ENCODE measurements around the gene NTSR1. TPM values are rescaled to one million over a fixed set of nuclear protein-coding genes. Genes with fewer than 3 reads are reported as not detected.

The NTSR1 gene
- total and polyA plus RNA-seq, 2 donors: 0.09 to 0.14 TPM

DNA sequence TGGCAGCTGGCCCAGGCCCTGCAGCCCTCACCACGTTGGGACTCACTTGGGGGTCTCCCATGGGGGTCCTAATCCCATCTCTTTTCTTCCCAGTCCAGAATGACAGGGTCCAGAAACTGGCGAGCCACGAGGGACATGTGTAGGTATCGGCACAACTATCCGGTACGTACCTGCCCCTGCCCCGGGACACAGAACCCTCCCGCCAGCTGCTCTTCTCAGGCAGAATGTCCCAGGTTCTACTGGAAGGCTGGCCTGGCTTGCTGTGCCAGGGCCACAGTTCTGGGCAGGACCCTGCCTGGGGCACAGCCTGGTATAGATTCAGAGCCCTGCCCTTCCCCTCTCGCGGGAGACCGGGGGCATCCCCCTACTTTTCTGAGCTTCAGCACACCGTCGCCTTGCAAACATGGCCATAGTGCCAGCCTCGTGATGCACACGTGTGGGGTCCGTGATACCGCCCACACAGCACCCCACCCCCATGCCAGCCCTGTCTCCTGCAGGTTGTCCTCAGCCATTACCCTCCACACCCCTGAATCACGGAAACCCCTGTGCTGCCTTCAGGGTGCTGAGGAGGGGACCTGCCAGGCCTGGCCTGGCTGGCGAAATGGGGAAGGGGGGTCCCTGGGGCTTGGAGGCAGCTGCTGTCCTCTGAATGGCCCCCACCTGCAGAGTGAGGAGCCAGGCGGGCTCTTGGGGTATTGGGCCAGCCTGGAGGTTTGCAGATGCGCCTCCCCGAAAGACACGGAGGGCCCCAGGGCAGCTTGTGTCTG lies 99.0 kb downstream of the NTSR1 start:
- Histone ChIP-seq H3K27me3 (ENCODE audit: control insufficient read depth in 2 of 2, insufficient read depth in 1 of 2, low read length in 1 of 2) (no peaks in the 10 kb centered on the region), H3K4me3 (ENCODE audit: low read length in 2 of 2) (no peak overlapping the region), H3K9me3 (ENCODE audit: control insufficient read depth in 2 of 2, insufficient read depth in 1 of 2, low read length in 1 of 2) (no peaks in the 10 kb centered on the region), H3K36me3 (ENCODE audit: control insufficient read depth in 2 of 2, insufficient read depth in 2 of 2, low read length in 1 of 2) (peaks cover 50 to 54% of the 10 kb centered on the region in 2 donors), H3K4me1 (ENCODE audit: control insufficient read depth in 2 of 2, insufficient read depth in 2 of 2, low read length in 2 of 2) (peaks cover 13 to 24% of the 10 kb centered on the region in 2 donors), H3K27ac (ENCODE audit: low read depth in 1 of 2, low read length in 1 of 2) (no peak overlapping the region)
- WGBS: 96% methylated on average over 23 of the region's 23 CpGs
- no peak for DNase-seq (ENCODE audit: low read depth in 6 of 9, low spot score in 9 of 9)

DNA sequence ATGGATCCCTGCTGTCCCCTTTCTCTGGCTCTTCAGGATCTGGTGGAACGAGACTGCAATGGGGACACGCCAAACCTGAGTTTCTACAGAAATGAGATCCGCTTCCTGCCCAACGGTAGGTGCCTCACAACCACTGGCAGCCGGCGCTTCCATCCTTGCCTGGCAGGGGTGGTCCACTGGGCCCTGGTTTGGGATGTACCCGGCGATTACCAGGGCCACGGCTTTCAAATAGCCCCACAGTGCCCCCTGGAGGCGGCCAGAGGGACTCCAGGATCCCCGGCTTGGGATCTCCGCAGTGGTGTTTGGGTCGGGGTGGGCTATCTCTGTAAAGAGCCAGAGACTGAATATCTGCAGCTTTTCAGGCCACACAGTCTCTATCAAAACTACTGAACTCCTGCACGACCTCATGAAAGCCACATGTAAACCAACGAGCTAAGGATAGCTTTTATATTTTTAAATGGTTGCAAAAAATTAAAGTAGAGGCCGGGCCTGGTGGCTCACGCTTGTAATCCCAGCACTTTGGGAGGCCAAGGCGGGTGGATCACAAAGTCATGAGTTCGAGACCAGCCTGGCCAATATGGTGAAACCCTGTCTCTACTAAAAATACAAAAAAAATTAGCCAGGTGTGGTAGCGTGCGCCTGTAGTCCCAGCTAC lies 99.7 kb downstream of the NTSR1 start:
- Histone ChIP-seq H3K27me3 (ENCODE audit: control insufficient read depth in 2 of 2, insufficient read depth in 1 of 2, low read length in 1 of 2) (no peaks in the 10 kb centered on the region), H3K36me3 (ENCODE audit: control insufficient read depth in 2 of 2, insufficient read depth in 2 of 2, low read length in 1 of 2) (peaks cover 54 to 59% of the 10 kb centered on the region in 2 donors), H3K27ac (ENCODE audit: low read depth in 1 of 2, low read length in 1 of 2) (no peak overlapping the region), H3K9me3 (ENCODE audit: control insufficient read depth in 2 of 2, insufficient read depth in 1 of 2, low read length in 1 of 2) (no peaks in the 10 kb centered on the region), H3K4me1 (ENCODE audit: control insufficient read depth in 2 of 2, insufficient read depth in 2 of 2, low read length in 2 of 2) (peaks cover 13 to 24% of the 10 kb centered on the region in 2 donors), H3K4me3 (ENCODE audit: low read length in 2 of 2) (no peak overlapping the region)
- peak in 4 of 9 donors; percentile 36 to 67 (median 56) for DNase-seq (ENCODE audit: low read depth in 6 of 9, low spot score in 9 of 9)
- WGBS: 58% methylated on average over 21 of the region's 21 CpGs

DNA sequence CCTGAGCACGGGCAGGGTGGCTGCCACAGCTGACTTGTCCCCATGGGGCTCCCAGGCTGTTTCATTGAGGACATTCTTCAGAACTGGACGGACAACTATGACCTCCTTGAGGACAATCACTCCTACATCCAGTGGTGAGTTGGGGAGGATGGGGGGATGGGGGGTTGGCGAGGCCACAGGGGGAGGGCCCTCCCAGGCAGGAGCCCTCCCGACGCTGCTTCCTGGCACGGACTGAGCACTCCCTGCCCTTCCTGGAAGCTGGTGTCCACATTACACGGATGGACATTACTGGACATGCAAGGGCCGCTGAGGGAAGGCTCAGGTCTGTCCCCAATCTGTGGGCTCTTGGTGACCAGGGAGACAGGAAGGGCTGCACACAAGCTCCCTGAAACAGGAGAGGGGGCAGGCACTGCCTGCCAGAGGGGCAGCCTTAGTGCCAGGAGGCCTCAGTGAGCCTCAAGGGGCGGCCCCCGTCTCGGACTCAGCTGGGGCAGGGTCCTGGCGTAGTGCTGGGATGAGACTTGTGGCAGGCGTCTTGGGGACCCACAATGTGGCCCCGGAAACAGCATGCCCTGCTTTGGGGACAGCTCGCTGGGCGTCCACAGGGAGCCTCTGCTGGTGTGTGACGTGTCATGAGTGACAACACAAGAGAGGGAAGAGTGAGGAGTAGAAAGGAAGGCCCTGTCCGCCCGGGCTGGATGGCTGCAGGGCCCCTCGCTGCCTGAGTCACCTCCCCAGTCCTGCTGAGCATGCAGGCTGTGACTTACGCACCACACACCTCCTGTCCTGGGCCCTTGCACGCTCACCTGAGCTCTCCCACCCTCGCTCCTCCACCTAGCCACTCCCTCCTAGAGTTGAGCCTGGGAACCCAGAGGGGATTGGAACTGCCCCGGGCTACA lies 101.1 kb downstream of the NTSR1 start:
- no peaks in the 10 kb centered on the region for H3K9me3 ChIP-seq (ENCODE audit: control insufficient read depth in 2 of 2, insufficient read depth in 1 of 2, low read length in 1 of 2)
- 99% methylated on average over 24 of the region's 24 CpGs for WGBS
- peaks cover 56 to 67% of the 10 kb centered on the region in 2 donors for H3K36me3 ChIP-seq (ENCODE audit: control insufficient read depth in 2 of 2, insufficient read depth in 2 of 2, low read length in 1 of 2)
- DNase-seq (ENCODE audit: low read depth in 6 of 9, low spot score in 9 of 9): no peak
- peaks cover 9 to 15% of the 10 kb centered on the region in 2 donors for H3K4me1 ChIP-seq (ENCODE audit: control insufficient read depth in 2 of 2, insufficient read depth in 2 of 2, low read length in 2 of 2)
- no peak overlapping the region for H3K4me3 ChIP-seq (ENCODE audit: low read length in 2 of 2)
- peaks cover 4 to 9% of the 10 kb centered on the region in 2 donors for H3K27me3 ChIP-seq (ENCODE audit: control insufficient read depth in 2 of 2, insufficient read depth in 1 of 2, low read length in 1 of 2)
- H3K27ac ChIP-seq (ENCODE audit: low read depth in 1 of 2, low read length in 1 of 2): no peak overlapping the region

DNA sequence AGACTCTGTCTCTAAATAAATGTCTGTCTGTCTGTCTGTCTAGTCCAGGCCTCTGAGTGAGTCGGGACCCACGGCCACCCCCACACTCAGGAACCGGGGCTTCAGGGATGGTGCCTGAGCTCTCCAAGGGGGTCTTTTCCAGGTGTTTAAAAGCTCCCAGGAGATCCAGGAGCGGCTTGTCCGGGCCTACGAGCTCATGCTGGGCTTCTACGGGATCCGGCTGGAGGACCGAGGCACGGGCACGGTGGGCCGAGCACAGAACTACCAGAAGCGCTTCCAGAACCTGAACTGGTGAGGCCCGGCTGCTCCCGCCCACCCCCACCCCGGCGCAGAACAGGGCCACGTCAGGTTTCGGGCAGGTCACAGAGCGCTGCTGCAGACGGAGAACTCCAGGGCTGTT lies 102.7 kb downstream of the NTSR1 start:
- 98% methylated on average over 21 of the region's 21 CpGs for WGBS
- peaks cover 56 to 67% of the 10 kb centered on the region in 2 donors for H3K36me3 ChIP-seq (ENCODE audit: control insufficient read depth in 2 of 2, insufficient read depth in 2 of 2, low read length in 1 of 2)

GRCh38 chr20:62811720-62812119 lies 103.1 kb downstream of the NTSR1 start:
- peaks cover 56 to 65% of the 10 kb centered on the region in 2 donors for H3K36me3 ChIP-seq (ENCODE audit: control insufficient read depth in 2 of 2, insufficient read depth in 2 of 2, low read length in 1 of 2)
- DNase-seq (ENCODE audit: low read depth in 6 of 9, low spot score in 9 of 9): no peak
- H3K27me3 ChIP-seq (ENCODE audit: control insufficient read depth in 2 of 2, insufficient read depth in 1 of 2, low read length in 1 of 2): peaks cover 22 to 28% of the 10 kb centered on the region in 2 donors
- no peak overlapping the region for H3K4me3 ChIP-seq (ENCODE audit: low read length in 2 of 2)
- WGBS: 95% methylated on average over 10 of the region's 10 CpGs
- peaks cover 3 to 16% of the 10 kb centered on the region in 2 donors for H3K4me1 ChIP-seq (ENCODE audit: control insufficient read depth in 2 of 2, insufficient read depth in 2 of 2, low read length in 2 of 2)
- no peak overlapping the region for H3K27ac ChIP-seq (ENCODE audit: low read depth in 1 of 2, low read length in 1 of 2)
- H3K9me3 ChIP-seq (ENCODE audit: control insufficient read depth in 2 of 2, insufficient read depth in 1 of 2, low read length in 1 of 2): no peaks in the 10 kb centered on the region

More for the DNA sequence above, 102.7 kb downstream of the NTSR1 start:
- no peaks in the 10 kb centered on the region for H3K9me3 ChIP-seq (ENCODE audit: control insufficient read depth in 2 of 2, insufficient read depth in 1 of 2, low read length in 1 of 2)
- H3K4me3 ChIP-seq (ENCODE audit: low read length in 2 of 2): no peak overlapping the region
- peaks cover 18 to 24% of the 10 kb centered on the region in 2 donors for H3K27me3 ChIP-seq (ENCODE audit: control insufficient read depth in 2 of 2, insufficient read depth in 1 of 2, low read length in 1 of 2)
- no peak for DNase-seq (ENCODE audit: low read depth in 6 of 9, low spot score in 9 of 9)
- H3K4me1 ChIP-seq (ENCODE audit: control insufficient read depth in 2 of 2, insufficient read depth in 2 of 2, low read length in 2 of 2): peaks cover 2 to 17% of the 10 kb centered on the region in 2 donors
- no peak overlapping the region for H3K27ac ChIP-seq (ENCODE audit: low read depth in 1 of 2, low read length in 1 of 2)

Other genes with a start within 250 kb of the NTSR1 start
- gene GATA5, start 232.8 kb upstream of the NTSR1 start, total RNA-seq: 0.05 TPM
- gene GATA5, start 232.8 kb upstream of the NTSR1 start, polyA plus RNA-seq: 0.07 TPM
- gene SLCO4A1, start 66.3 kb upstream of the NTSR1 start, total RNA-seq: 3.4 TPM
- gene SLCO4A1, start 66.3 kb upstream of the NTSR1 start, polyA plus RNA-seq: 13.4 TPM
- 10.8 TPM for gene MRGBP, start 87.6 kb downstream of the NTSR1 start, total RNA-seq
- gene MRGBP, start 87.6 kb downstream of the NTSR1 start, polyA plus RNA-seq: 14.4 TPM
- gene OGFR, start 96.0 kb downstream of the NTSR1 start, total RNA-seq: 35.9 TPM
- gene OGFR, start 96.0 kb downstream of the NTSR1 start, polyA plus RNA-seq: 90.4 TPM
- 4.1 TPM for gene COL9A3, start 108.2 kb downstream of the NTSR1 start, total RNA-seq
- gene COL9A3, start 108.2 kb downstream of the NTSR1 start, polyA plus RNA-seq: 7.0 TPM
- 13.0 TPM for gene TCFL5, start 153.0 kb downstream of the NTSR1 start, total RNA-seq
- 10.9 TPM for gene TCFL5, start 153.0 kb downstream of the NTSR1 start, polyA plus RNA-seq
- gene DIDO1, start 217.7 kb downstream of the NTSR1 start, total RNA-seq: 33.4 TPM
- 33.2 TPM for gene DIDO1, start 217.7 kb downstream of the NTSR1 start, polyA plus RNA-seq
- 25.7 TPM for gene GID8, start 229.3 kb downstream of the NTSR1 start, total RNA-seq
- 24.0 TPM for gene GID8, start 229.3 kb downstream of the NTSR1 start, polyA plus RNA-seq
- gene SLC17A9, start 243.9 kb downstream of the NTSR1 start, total RNA-seq: 1.2 TPM
- 10.0 TPM for gene SLC17A9, start 243.9 kb downstream of the NTSR1 start, polyA plus RNA-seq